Skin epidermis (tissue), 12 donors: ENCODE data around the gene RNF125.
A peak's percentile ranks its signal among the peaks of the same experiment; 100 is the strongest.

Experiments
- H3K27ac ChIP-seq, 21 experiments: fragments of 200-600 bp; sonication (generic) in 11 of 21; one replicate each; pipeline ENCODE4 v1.5.0; 2020; ENCODE audit warnings: mild to moderate bottlenecking in 3 of 21, inconsistent platforms in 2 of 21, moderate library complexity in 2 of 21
- H3K4me3 ChIP-seq, 7 experiments: fragments of 200-600 bp; sonication (generic) in 2 of 7; one replicate each; pipeline ENCODE4 v1.5.0; 2020; ENCODE audit warnings: inconsistent platforms in 2 of 7, mild to moderate bottlenecking in 2 of 7, moderate library complexity in 1 of 7

RNF125 gene

DNA sequence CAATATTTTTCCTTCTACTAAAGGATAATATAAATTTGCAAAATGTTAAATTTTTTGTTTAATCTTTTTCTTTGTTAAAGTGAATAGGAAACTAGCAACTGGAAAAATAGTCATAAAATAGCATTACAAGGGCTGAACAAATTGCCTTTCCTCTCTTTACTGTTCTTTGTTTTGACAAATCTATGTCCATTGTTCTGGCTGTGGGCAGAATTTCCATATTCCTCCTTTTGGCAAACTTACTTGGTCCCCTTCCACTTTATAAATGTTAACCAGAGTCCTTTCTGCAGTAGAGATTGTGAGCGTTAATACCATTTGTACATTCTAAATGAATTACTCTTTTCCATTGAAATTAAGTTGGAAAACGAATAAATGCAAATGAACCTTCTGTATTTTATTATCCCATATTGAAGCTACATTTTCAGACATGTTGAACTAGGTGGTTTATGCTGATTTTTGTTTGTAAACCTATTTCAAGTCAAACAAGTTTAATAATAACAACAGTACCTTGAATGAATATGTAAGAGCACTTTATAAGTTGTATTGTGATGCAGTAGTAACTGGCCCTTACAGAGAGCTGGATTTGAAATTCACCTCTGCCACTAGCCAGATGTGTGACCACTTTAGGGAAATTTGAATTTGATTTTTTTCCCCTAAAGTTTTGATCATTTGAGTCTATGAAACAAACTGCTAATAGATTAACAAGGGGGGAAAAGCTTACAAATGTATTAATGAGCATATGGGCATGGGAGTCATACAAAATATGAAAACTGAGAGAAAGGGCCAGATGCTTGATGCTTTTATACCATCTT is 3.3 kb downstream of the RNF125 start:
- H3K4me3 ChIP-seq: no peak overlapping the region
- no peak overlapping the region for H3K27ac ChIP-seq

DNA sequence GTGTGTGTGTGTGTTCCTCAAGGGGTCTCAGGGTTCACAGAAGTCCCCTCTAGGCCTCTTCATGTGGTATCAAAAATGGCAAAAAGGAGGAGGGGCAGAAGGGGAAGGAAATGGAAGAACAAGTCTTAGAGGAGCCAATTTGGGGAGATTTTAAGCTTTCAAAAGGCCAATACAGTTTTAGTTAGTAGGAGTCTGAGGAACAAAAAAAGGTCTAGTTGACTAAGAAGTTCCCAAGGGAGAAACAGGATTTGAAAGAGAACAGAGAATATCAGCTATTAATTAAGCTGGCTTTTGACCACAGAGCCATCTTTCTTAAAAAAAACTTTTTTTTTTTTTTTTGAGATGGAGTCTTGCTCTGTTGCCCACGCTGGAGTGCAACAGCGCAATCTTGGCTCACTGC is 7.1 kb downstream of the RNF125 start:
- H3K4me3 ChIP-seq: no peak overlapping the region
- H3K27ac ChIP-seq: no peak overlapping the region

DNA sequence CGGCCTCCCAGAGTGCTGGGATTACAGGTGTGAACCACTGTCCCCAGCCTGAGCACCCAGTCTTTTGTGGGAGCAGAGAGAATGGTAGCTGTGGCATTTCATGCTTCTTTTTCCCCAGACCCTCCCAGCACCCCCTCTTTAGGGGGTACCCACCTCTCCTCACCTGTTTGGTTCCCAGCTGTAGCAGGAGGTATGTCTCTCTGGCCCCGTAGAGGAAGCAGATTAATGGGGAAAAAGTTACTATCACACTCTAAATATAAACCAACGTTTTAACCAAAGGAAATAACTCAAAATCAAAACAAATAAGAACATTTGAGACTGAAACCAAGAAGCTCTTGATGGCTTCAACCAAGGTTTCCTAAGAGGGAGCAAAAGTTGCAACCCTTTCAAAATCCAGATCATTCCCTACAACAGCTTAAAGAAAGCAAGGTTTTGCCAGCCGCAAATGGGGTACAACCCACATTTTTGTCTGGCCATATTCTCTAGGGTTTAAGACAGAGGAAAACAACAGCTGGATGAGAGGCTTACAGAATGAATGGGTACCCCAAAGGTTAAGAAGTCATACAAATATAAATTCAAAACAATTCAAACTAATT is 8.0 kb downstream of the RNF125 start:
- Histone ChIP-seq H3K4me3 (no peak overlapping the region), H3K27ac (peak overlapping the region in 1 of 21 experiments; percentile 26)

GRCh38 chr18:32029558-32029957 is 10.9 kb downstream of the RNF125 start:
- Histone ChIP-seq H3K27ac (no peak overlapping the region), H3K4me3 (no peak overlapping the region)

GRCh38 chr18:32032609-32033008 is 14.0 kb downstream of the RNF125 start:
- H3K4me3 ChIP-seq: no peak overlapping the region
- no peak overlapping the region for H3K27ac ChIP-seq

DNA sequence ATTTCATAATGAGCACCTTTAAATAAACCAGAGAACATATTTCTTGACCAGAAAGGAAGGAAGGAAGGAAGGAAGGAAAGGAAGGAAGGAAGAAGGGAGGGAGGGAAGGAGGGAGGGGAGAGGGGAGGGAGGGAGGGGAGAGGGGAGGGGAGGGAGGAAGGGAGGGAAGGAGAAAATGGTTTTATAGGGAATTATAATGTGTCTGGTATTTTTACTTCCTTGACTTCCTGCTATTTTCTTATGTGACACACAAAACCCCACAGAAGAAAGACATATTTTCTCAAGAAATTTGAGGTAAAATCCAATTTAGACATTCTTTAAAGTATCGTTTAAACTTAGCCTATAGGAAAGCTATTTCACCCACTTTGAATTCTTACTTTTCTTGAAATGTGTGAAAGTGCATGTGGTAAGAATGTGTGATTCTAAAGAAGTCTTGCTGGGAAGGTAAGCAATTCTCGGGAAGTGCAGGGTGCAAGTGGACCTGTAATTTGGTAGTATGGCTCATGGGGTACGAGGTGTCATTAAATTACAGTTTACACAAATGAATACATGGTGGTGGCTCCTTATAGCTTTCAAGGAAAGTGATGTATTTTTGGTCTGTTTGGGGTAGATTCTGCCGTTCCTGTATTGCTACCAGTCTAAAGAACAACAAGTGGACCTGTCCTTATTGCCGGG is 18.0 kb downstream of the RNF125 start:
- H3K27ac ChIP-seq: no peak overlapping the region
- H3K4me3 ChIP-seq: no peak overlapping the region

- no peak overlapping the region for H3K4me3 ChIP-seq
- no peak overlapping the region for H3K27ac ChIP-seq
These were observed 19.0 kb downstream of the RNF125 start for GRCh38 chr18:32037616-32038015.

DNA sequence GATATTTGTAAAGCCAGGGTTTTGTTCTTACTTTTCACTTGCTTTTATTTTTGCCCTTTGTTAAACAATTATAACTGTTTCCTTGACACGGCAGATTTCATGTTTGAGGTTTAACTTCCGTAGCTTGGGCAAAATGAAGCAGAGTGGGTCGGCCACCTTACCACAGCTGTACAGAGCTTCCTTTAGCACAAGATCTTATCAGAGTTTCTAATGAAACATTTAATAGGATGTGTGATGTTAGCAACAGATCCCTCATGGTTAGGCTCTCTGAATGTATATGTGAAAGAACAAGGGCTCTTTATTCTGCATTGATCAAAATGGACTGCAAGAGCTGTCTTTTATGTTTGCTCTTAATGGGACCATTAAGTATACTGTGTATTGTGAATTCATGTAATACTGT is 22.3 kb downstream of the RNF125 start:
- H3K27ac ChIP-seq: peak overlapping the region in 10 of 21 experiments; percentile 9 to 88 (median 76)
- H3K4me3 ChIP-seq: no peak overlapping the region

- no peak overlapping the region for H3K4me3 ChIP-seq
- H3K27ac ChIP-seq: peak overlapping the region in 7 of 21 experiments; percentile 4 to 88 (median 63)
These were observed 23.7 kb downstream of the RNF125 start for GRCh38 chr18:32042337-32042736.

DNA sequence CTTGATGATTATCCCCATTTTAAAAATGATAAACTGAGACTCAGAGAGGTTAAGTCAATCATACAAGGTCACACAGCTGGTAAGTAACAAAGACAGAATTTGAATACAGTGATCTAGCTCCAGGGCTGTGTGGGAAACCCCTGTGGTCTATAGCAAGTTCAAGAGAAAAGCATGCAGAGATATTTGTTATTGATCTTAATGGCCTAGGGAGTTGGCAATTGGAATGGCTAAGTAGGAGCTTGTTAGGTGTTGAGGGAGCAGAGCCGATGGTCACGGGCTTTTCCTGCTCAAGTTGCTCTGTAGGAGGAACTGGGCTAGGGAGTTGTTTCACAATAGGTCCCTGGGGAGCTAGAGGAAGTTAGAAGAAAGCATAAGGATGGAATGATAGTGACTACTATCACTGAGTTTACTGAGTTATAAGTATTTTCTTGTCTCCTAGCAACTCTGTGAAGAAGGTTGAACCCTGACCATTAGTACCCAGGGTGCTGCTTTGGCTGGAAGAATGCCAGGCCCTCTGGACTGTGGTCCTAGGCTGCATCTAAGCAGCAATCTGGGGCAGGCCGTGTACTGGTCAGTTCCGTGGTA is 30.0 kb downstream of the RNF125 start:
- Histone ChIP-seq H3K27ac (peak overlapping the region in 19 of 21 experiments; percentile 15 to 87 (median 67)), H3K4me3 (no peak overlapping the region)

GRCh38 chr18:32049393-32050171 is 31.0 kb downstream of the RNF125 start:
- Histone ChIP-seq H3K4me3 (no peak overlapping the region), H3K27ac (peak overlapping the region in 18 of 21 experiments; percentile 15 to 87 (median 64))

DNA sequence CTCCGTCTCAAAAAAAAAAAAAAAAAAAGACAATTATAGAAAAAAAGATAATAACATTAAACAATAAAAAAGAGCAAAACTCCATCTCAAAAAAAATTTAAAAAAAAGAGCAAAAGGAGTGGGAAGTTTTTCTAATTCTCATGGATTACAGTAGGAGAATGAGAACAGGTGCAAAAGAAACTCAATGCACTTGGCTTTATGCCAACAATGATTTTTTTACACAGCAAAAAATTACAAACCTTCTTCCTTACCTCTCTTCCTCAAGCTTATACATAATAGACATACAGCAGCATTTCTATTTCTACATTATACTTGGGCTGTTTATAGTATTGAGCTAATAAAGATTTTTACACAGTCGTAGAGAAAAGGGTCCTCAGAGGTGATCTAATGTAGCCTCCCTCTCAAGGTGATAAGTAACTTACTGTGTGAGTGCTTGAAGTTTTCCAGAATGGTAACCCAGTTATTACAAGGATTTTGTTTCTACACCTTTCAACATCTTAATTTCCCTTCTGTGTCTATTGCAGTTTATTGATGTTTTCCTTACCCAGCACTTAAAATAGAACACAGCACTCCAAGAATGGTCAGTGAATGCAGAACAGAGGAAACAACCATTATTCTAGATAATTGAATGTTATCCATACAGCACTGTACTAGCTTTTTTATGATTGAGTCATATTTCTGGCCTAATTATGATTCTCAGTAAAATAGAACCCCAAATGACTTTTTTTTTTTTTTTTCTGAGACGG is 38.2 kb downstream of the RNF125 start:
- Histone ChIP-seq H3K4me3 (no peak overlapping the region), H3K27ac (no peak overlapping the region)

DNA sequence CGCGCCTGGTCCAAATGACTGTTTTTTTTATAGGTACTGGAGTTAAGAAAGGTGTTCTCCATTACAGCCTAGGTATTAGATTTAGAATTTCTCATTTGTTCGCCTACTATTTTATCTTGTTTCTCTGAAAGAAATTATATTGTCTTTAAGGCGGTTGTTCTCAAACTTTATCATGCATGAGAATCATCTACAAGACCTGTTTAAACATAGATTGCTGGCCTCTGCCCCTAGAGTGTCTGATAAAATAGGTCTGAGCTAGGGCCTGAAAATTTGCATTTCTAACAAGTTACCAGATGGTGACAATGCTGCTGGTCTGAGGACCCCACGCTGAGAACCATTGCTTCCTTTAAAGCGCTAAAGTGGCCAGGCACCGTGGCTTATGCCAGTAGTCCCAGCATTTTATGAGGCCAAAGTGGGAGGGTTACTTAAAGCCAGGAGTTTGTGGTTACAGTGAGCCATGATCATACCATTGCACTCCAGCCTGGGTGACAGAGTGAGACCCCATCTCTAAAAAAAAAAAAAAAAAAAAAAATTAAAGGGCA is 39.1 kb downstream of the RNF125 start:
- Histone ChIP-seq H3K27ac (no peak overlapping the region), H3K4me3 (no peak overlapping the region)

DNA sequence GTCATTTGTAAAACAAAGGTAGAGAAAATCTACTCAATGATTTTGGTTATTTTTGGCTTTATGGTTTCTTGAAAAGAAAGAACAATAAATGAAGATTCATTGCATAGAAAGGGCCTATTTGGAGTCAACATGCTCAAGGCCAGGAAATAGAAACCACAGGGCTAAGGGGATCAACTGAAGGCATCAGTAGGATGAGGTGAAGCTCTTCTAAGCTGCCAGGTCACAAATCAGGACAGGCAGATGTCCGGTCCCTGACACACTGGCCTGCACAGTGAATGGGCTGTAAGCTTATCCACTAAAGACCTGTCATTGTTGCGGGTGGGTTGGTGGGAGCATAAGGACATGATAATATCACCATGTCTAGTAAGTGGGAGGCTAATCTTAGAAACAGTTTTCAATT is 41.4 kb downstream of the RNF125 start:
- no peak overlapping the region for H3K4me3 ChIP-seq

DNA sequence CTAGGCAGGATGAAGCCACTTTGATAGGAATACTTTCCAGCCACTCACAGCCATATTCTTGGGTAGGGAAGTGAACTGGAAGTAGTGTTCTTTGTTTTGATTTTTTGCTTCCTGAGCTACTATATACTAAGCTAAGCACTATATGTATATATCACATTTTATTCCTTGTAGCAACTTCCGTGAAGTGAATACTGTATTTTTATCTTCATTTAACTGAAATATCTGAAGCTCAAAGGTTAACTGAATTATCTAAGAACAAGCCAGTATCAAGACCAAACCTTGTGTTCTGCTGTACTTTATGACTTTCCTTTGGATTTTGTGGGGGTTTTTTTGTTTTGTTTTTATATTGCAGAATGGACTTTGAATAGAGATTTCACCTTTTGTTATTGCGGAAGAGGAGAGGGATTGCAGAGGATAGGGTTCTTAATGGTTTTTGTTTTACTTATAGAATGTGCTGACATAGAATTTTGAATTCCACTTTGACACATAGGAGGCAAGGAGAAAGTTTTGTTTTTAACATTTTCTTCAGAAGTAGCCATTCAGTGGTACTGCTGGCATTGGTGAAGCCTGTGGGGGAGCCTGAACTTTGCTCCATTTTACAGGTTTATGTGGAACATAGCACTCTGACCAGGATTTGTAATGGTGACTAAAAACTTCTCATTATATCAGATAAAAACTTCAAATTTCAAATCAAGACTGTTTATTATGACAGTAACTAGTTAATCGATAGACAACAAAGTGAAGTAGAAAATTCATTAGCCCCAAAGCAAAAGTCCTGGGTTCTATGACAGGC is 48.9 kb downstream of the RNF125 start:
- Histone ChIP-seq H3K4me3 (no peak overlapping the region), H3K27ac (no peak overlapping the region)

More for the DNA sequence above, 41.4 kb downstream of the RNF125 start:
- no peak overlapping the region for H3K27ac ChIP-seq

- H3K4me3 ChIP-seq: no peak overlapping the region
- H3K27ac ChIP-seq: no peak overlapping the region
These were observed 53.7 kb downstream of the RNF125 start for GRCh38 chr18:32072321-32072720.

GRCh38 chr18:32074206-32074605 is 55.6 kb downstream of the RNF125 start:
- H3K4me3 ChIP-seq: no peak overlapping the region
- H3K27ac ChIP-seq: no peak overlapping the region

DNA sequence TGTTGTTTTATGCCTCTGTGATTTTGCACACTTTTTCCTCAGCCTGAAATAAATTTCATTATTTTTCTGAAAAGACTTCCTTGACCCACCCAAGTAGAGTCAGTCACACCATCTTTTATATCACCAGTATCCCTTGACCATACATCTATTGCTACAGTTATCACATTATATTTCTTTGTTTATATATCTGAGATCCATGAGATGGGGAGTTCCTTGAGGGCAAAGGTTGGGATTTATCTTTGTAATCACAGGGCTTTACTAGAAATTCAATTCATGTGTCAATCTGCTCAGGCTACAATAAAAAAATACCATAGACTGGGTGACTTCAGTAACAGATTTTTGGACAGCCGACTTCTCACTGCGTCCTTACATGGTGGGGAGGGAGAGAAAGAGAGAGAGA is 60.2 kb downstream of the RNF125 start:
- no peak overlapping the region for H3K4me3 ChIP-seq
- H3K27ac ChIP-seq: no peak overlapping the region
